A549 treated with CpdA at 1 μM for 4 hours (cell line): ENCODE results near the gene PABPC1L2B. TPM values are rescaled to one million over a fixed set of nuclear protein-coding genes. Genes with fewer than 3 reads are reported as not detected.

Source experiments
- total RNA-seq: library from RNA; stranded (reverse); fragments of 200-300 nt; extraction: Qiagen RNA extraction; gene quantifications from 5 replicates; pipeline ENCODE4 v1.2.3, GENCODE V29; 2022; ENCODE audit warnings: low read depth

Gene PABPC1L2B
- not detected in 5 replicates for total RNA-seq

GRCh38 chrX:73002733-73003132 lies at the start of gene PABPC1L2B:
Gene PABPC1L2B (plus strand): TSS chrX:73002939. CDS start chrX:73003643, 704 bp downstream.

Other genes with a start within 250 kb of the PABPC1L2B start
- gene DMRTC1B, start 226.0 kb upstream of the PABPC1L2B start, total RNA-seq = 0.03 to 0.09 TPM in 2 of 5 replicates, not detected in the others
- not detected in 5 replicates for gene FAM236B, start 220.3 kb upstream of the PABPC1L2B start, total RNA-seq
- gene FAM236D, start 194.7 kb upstream of the PABPC1L2B start, total RNA-seq = not detected in 5 replicates
- gene FAM236C, start 90.3 kb upstream of the PABPC1L2B start, total RNA-seq = not detected in 5 replicates
- gene FAM236A, start 64.7 kb upstream of the PABPC1L2B start, total RNA-seq = not detected in 5 replicates
- 0.09 TPM in 1 of 5 replicates, not detected in the others for gene DMRTC1, start 59.1 kb upstream of the PABPC1L2B start, total RNA-seq
- gene PABPC1L2A, start 76.6 kb downstream of the PABPC1L2B start, total RNA-seq = not detected in 5 replicates
- gene NAP1L2, start 211.9 kb downstream of the PABPC1L2B start, total RNA-seq = 1.2 to 1.3 TPM (median 1.3 TPM) in 5 replicates